GM03348 (cell line): ENCODE measurements around the gene ZSCAN5A.
A peak's percentile ranks its signal among the peaks of the same experiment; 100 is the strongest.
"Not testable (repeated sequence)": the region's sequence is repeated elsewhere in the genome, so short reads cannot be mapped to it uniquely, and the experiment has no call there.

Source experiments
- DNase-seq: peaks from one replicate; pipeline ENCODE4 v3.0.0; 2012; ENCODE audit warnings: low spot score

Gene ZSCAN5A

GRCh38 chr19:56271151-56271550, 43.5 kb downstream of the ZSCAN5A start:
- no peak for DNase-seq

- DNase-seq: no peak
Observed at GRCh38 chr19:56270676-56271075, 44.0 kb downstream of the ZSCAN5A start.

DNA sequence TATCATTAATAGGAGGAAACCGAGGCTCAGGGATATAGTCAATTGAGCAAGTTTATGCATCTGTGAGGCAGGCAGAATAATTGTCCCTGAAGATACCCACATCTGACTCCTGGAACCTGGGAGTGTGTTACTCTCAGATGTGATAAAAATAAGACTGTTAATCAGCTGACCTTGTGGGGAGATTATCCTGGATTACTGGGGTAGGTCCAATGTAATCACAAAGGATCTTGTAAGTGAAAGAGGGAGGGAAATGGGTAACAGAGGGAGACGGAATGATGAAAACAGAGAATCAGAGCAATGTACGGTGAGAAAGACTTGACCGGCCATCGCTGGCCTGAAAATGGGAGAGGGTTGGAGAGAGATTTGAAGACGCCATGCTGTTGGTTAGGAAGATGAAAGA, 45.3 kb downstream of the ZSCAN5A start:
- no peak for DNase-seq

DNA sequence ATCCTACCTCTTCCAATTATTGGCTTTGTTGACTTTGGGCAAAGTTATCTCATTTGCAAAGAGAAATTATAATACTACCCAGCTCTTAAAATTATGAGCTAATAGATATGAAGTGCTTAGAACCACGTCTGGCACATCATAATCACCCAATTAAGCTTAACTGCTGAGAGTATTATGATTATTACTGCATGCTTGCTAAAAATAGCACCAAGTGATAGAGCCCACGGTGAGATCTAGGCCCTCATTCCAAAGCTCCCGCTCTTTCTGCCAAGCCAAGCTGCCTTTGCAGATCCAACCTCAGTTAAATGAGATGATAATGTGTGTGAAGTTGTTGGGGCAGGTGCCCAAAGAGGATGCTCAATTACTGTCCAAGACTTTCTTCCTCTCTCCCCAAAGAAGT, 48.6 kb downstream of the ZSCAN5A start:
- DNase-seq: no peak

GRCh38 chr19:56263319-56263718, 51.3 kb downstream of the ZSCAN5A start:
- no peak for DNase-seq

DNA sequence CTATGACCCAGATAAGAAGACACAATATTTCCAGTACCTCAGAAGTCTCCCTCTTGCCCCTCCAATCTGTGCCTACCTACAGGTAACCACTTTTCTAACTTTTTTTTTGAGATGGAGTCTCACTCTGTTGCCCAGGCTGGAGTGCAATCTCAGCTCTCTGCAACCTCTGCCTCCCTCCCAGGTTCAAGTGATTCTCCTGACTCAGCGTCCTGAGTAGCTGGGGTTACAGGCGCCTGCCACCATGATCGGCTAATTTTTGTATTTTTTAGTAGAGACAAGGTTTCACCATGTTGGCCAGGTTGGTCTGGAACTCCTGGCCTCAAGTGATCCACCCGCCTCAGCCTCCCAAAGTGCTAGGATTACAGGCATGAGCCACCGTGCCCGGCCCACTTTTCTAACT, 52.7 kb downstream of the ZSCAN5A start:
- not testable (repeated sequence) for DNase-seq

- no peak for DNase-seq
Observed at GRCh38 chr19:56261145-56261544, 53.5 kb downstream of the ZSCAN5A start.

- DNase-seq: no peak
Observed at GRCh38 chr19:56258272-56258671, 56.4 kb downstream of the ZSCAN5A start.

DNA sequence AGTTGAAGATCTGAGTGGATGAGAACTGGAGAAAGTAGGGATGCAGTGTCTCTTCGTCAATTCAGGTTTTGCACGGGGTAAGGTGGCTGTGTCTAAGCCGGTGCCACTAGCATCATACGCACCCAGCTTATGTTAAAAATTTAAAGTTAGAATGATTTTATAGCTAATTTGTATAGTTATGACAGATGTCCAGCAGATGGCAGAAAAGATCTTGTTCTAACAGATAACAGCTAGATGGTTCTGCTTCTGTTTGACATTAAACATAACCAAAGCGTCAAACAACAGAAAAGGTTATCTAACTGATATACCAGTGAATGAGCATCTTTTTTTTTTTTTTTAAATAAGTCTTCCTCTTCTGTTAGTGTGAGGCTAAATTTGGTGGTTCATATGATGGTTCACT, 60.9 kb downstream of the ZSCAN5A start:
- peak; percentile 70 for DNase-seq

GRCh38 chr19:56252699-56253422, 61.8 kb downstream of the ZSCAN5A start:
- peak; percentile 77 for DNase-seq

DNA sequence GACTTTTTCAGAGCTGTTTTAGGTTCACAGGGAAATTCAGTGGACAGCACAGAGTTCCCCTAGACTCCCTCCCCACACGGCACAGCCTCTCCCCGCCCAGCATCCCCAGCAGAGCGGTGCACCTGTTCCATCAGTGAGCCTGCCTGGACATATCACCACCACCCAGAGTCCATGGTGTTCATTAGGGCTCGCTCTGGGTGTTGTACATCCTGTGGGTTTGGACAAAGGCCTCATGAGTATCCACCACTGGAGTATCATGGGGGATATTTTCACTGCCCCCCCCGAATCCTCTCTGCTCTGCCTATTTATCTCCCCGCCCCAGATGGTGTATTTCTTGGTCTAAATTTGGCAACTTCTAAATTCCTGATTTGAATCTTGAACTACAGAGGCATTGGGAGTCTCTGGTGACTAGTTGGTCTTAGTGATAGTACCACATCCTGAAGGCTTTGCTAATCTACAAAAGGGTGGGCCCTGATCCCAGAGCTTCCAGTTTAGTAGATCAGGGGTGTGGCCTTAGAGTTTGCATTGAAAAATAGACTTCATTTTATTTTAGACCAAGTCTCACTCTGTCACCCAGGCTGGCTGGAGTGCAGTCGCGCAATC, 65.8 kb downstream of the ZSCAN5A start:
- not testable (repeated sequence) for DNase-seq

DNA sequence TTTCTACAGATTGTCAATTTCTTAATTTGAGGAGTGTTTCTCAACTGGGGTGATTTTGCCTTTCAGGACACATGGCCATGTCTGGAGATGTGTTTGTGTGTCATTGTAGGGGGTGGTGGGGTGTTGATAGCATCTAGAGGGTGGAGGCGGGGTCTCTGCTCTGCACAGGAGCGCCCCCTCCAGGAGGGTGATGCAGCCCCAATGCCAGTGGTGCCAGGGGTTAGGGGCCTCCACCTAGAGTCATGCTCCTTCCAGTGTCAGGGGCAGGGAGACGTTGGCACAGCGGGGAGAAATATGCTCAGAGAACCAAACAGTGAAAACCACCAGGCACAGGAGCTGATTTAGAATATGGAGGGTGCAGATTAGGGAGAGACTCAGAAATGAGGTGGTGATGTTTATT, 68.9 kb downstream of the ZSCAN5A start:
- not testable (repeated sequence) for DNase-seq

- DNase-seq: peak; percentile 58
Observed at GRCh38 chr19:56245121-56245740, 69.4 kb downstream of the ZSCAN5A start.

- DNase-seq: no peak
Observed at GRCh38 chr19:56223481-56223880, 91.2 kb downstream of the ZSCAN5A start.

GRCh38 chr19:56222901-56223300, 91.7 kb downstream of the ZSCAN5A start:
- no peak for DNase-seq

GRCh38 chr19:56221851-56222250, 92.8 kb downstream of the ZSCAN5A start:
- no peak for DNase-seq

DNA sequence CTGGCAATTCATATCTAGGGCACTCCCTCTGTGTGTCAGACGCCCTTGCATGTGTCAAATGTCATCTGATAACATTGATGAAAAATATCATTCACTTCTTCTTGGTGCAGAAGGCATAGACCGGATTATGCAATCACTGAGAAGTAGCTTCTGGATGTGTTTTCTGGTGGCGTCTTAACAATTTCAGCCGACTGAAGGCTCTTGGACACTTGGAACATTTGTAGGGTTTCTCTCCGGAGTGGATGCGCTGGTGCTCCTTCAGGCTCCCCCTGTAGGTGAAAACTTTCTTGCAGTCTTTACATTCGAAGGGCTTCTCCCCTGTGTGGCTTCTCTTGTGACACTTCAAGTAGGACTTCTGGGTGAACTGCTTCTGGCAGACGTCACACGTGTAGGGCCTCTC, 93.2 kb downstream of the ZSCAN5A start:
- DNase-seq: not testable (repeated sequence)

DNA sequence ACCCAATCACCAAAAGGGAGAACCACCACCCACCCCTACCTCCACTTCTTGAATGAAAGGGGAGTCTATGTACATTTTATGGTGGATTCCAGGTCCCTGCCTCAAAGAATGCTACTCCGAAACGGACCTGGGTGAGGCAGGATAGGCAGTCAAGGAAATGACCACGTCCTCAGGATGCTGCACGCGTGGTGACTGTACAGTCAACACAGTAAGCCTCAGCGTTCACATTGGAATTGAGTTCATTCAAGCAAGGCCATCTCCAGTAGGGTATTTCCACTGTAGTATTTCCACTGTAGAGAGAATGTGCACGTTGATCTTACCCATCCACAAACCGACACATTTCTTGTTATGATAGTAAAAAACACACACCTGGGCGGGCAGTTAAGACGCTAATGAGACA, 95.7 kb downstream of the ZSCAN5A start:
- DNase-seq: no peak

DNA sequence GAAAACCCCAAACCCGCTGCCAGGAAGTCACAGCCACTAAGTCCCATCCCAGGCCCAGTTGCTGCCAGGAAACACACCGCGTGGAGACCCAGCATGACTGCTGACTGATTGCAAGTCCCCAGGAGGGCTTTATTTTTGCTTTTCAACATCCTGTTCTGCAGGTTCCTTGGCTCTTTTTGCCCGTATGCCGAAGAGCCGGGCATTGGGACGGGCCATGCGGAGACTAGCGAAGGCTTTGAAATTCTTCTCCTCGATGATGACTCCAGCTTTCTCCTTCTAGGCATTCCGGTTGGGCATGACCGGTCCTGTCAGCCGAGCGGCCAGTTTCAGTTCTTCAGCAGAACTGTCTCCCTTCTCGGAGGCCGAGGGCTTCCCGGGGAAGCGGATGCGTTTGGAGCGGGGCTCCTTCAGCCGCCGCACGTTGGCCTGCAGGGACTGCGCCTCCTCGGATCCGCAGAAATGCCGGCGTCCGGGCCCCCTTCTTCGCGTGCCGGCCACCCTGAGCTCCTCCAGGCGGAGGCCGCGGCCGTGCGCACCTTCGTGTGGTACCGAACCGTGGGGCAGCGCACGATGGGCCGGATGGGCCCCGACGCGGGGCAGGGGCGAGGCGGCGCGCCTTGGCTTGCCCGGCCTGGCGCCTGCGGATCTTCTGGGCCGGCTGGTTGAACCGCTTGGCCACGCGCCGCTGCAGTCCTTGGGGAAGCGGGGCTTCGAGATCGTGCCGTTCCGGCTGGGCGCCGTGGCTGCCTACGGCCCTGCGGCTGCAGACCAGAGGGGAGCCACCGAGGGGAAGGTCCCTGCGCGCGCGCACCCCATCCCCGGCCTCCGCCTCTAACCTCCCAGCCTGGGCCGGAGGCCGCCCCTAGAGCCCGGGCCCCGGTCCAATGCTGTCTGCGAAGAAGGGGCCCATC, 97.3 kb downstream of the ZSCAN5A start:
- DNase-seq: peak; percentile 66

DNA sequence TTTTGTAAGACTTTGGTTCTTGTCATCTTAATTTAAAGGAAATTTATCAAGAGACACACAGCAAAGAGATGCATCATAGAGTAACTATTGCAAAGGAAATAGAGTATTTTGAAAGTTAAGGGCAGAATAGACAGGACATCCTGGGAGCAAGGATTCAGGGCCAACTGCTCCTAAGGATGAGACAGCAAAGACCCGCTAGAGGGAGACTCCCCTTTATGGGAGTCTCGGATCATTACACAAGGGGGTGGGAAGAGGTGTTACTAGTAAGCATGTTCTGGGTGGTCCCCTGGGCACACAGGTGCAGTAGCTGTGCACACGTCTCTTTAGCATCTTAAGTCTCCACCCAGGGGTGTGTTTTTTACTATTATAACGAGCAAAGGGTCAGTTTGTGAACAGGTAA, 102.9 kb downstream of the ZSCAN5A start:
- no peak for DNase-seq

DNA sequence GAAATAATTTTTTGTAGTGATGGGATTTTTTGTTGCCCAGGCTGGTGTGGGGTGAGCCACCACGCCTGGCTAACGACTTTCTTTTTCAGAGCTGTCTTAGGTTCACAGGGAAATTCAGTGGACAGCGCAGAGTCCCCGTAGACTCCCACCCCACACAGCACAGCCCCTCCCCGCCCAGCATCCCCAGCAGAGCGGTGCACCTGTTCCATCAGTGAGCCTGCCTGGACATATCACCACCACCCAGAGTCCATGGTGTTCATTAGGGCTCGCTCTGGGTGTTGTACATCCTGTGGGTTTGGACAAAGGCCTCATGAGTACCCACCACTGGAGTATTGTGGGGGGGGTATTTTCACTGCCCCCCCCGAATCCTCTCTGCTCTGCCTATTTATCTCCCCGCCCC, 104.6 kb downstream of the ZSCAN5A start:
- DNase-seq: not testable (repeated sequence)

DNA sequence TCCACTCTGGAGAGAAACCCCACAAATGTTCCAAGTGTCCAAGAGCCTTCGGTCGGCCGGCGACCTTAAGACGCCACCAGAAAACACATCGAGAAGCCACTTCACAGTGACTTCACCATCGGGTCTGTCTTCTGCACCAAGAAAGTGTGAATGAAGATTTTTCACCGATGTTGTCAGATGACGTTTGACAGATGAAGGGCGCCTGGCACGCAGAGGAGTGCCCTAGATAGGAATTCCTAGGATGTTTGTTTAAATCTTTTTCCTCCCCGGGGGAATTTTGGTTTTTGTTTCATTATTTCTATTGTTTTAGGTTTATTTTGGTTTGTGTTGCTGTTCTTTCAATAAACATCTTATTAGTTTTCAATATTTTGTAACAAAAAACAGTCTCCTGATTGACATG, 105.5 kb downstream of the ZSCAN5A start:
- no peak for DNase-seq
